Measurements from ENCODE around the gene ISLR2.

The ISLR2 gene

DNA sequence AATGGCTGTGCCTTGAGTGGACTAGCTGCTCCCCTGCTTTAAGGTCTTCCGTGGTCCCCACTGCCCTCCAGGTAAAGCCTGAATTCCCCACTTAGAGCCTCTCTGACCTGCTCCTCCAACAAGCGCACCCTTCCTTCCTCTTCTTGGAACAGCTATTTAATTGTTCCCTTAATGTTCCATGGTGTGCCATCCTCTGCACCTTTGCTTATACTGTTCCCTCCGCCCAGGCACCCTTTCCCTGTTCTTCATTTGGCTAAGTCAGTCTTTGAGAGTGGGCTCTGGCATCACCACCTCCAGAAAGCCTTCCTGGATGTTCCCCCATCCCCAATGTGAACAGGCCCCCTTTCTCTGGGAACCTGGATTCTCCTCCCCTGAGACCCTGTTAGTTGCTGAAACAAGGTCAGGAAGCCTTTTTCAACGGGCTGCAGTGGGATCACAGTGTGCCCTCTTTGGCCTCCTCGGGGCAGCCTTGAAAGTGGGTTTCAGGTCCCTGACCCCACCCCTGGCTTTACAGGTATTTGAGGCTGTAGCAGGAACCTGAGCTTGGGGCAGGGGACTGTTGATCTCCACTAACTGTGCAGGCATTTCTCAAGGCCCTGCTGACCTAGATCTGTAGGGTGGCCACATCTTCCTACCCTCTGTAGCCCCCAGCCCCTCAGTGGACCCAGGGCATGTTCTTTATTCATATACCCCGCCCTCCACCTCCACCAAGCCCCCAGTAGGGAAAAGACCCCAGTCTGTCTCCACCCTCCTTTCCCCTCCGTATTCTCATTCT is 48.1 kb downstream of the ISLR2 start:
- no peak for DNase-seq

DNA sequence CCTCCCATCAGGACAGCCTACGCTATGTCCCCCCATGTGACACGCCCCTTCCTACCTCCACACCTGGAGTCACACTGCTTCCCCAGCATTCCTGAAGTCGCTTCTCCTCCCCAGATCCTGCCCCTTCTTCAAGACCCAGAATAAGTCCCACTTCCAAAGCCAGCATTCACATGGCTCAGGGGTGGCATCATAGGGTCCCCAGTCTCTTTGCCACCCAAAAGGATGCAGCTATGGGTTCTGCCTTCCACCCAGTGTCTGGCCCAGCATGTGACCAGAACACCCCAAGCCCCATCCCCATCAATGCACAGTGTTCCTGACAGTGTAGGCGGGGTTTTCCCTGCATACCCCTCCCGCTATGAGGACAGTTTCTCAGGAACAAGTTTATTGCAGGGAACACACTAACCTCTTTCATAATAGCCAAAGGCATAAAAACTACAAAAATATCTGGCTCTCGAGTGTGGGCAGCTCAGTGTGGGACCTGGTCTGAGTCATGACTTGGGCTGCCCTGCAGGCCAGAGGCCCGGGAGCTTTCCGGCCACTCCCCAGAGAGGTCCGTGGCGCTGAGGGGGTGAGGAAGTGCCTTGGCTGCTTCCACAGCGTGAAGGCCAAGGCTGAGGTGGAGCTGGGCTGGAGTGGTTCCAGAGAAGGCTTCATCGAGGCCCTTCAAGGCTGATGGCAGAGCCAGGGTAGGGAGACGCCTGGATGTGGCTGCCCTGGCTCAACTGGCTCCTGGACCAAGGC is 48.9 kb downstream of the ISLR2 start:
- no peak for DNase-seq

DNA sequence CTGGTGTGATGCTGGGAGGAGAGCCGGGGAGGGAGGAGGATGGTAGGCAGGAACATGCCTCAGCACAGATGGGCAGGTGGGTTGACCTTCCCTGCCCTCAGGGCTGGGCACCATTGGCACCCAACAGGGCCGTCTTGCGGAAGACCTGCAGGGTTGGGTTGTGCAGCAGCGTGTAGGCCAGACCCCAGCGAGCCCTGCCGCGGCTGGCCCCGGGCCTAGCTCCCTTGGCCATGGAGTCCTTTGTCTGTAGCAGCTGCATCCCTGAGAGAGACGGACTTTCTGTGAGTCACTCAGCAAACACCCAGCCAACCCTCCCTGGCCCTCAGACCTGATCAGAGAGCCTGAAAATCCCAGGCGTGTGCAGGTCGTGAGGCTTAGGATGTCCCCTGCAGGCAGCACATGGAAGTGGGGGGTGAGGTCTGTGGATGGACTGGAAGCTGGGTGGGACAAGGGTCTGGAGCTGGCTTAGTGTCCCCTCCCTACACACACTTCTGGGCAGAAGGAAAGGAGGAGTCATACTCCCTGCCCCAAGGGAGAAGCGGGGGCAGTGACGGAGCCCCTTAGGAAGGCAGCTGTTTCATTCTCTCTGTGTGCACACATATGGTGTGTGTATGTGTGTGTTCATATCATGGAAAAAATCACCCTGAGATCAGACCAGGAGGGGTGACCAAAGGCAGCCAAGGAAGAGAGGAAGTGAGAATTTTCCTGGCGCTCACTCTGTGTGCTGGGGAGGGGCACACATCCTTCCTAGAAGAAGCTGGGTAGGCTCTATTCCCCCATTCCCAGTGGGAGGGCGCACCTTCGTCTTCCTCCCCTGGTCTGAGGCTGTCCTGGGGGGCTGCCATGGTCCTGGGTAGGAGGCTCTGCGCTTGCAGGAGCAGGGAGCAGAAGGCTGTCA is 49.8 kb downstream of the ISLR2 start:
- no peak for DNase-seq

DNA sequence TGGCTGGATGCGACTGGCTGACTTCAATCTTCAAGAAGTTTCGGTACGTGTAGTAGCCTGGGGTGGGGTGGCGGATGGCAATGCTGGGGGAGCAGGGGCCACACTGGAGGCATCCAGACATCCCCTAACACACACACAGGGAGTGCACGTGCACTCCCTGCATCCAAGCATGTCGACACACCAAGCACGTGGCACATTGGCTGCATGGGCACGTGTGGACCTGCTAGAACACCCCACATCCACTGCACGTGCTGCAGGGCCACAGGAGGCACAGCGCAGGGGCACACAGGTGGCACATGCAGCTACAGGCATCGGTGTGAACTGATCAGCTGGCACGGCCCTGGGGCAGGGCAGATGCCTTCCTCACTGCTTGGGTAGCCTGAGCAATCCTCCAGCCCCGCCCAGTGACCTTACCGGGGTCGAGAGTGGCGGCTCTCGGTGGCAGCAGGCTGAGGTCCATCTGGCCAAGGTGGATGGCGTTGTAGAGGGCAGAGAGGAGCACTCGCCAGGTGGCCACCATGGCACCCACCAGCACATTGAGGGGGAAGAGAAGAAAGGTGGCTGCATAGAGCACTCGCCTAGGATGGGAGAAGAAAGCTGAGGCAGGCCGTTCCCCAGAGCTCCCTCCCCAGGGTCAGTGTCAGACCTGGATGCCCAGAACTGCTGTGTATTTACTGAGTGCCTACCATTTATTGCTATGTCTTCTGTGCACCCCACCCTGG is 50.7 kb downstream of the ISLR2 start:
- DNase-seq: no peak

DNA sequence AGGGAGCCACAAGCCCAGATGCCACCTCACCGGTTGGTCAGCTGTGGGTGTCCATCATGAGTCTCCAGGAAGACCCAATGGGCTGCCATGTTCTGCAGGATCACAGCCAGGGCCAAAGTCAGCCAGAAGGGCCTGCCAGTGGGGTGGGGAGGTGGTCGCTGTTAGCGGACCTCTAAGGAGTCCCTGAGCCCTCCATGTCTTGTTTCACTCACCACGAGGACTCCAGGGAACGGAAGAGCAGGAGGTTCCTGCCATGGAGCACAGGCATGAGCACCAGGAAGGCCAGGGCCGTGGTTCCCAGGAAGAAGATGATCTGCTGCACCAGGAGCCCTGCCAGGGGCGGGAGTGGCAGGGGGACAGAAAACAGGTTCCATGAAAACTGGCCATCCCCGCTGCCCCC is 51.7 kb downstream of the ISLR2 start:
- DNase-seq: no peak

DNA sequence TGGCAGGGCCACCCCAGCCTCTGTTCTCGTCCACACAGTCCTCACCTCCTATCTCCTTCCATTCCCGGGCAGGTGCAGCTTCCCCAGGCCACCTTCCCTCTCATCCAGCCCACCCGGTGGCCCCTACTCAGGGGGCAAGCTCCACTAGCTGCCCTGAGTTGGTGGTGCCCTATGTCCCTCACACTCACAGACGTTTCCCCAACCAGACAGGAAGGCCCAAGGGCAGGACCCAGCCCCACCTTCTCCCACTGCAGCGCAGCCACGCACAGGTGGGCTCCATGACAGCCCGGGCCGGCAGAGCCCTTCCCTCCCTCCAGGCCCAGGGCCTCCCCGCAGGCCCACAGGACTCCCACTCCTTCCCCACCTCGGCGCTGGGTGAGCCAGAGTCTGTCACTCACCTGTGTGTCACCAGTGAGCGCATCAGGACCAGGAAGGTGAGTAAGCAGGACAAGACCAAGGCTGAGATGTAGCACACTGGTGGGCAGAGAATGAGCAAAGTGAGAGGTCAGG is 54.3 kb downstream of the ISLR2 start:
- no peak for DNase-seq

DNA sequence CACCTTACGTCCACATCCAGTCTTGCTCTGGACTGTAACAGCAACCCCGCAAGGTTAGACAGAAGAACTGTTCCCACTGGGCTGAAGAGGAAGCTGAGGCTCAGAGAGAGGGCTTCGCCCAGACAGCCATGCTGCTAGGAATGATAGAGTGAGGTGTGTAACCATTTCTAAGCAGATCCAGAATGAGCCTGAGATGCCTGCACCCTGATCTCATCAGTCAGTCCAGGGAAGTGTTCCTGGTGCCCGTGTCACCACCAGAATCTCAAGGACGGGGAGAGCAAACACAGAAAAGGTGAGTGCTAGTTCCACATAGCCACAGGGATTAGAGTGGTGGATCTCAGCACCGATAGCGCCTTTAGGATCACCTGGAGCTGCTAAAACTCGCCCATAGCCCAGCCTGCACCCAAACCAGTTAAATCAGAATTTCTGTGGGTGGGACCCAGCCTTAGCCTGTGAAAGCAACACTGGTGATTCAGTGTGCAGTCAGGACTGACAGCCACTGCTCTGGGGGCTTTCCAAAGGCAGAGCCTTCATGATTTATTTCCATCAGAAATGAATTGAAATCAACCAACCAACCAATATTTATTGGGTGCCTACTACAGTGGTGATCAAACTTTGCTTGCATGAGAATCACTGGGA is 55.4 kb downstream of the ISLR2 start:
- DNase-seq: no peak

Data from NCI-H524 treated with DMSO at 0.1 percent for 48 hours (cell line).